K562 (cell line): Measurements from ENCODE around the gene USP10. TPM values are rescaled to one million over a fixed set of nuclear protein-coding genes. Genes with fewer than 3 reads are reported as not detected.

Experiments used
- ATAC-seq: fragments of 200-7000 bp; cut with Tn5 transposase; 3 replicates; pipeline ENCODE4 v1.9.1; 2020; ENCODE audit warnings: moderate library complexity
- BruUV-seq: library from RNA; stranded (reverse); fragments of 400-500 nt; replicated peaks from 2 replicates; lab custom pipeline; 2021; lab: Mats Ljungman, UMichigan
- CTCF ChIA-PET: fragments of 300-600 bp; formaldehyde crosslinking; extraction: SDS; loops from one replicate; lab custom pipeline; 2021; ENCODE audit warnings: low intra/inter-chr PET ratio; lab: Yijun Ruan, JAX
- POLR2A ChIA-PET: fragments of 300-600, 350-650 bp; sonication (Branson Sonifier 250); formaldehyde crosslinking; extraction: SDS; loops from one replicate; lab custom pipeline; 2021; ENCODE audit warnings: antibody characterized with exemption, inconsistent platforms; lab: Yijun Ruan, JAX
- DNase-seq, 4 experiments: peaks; one replicate each; pipeline versions ENCODE4 v3.0.0 to v3.0.0-alpha.2; 2011 to 2018; ENCODE audit warnings: low spot score in 3 of 4, mixed read lengths in 3 of 4; ENCODE audit errors: extremely low read depth in 1 of 4
- FAIRE-seq: peaks from 2 replicates; lab custom pipeline; 2011; peaks lifted over from hg19 to GRCh38; lab: Jason Lieb, UNC
- H2AFZ ChIP-seq: 2 replicates; pipeline ENCODE4 v1.6.0; 2011; ENCODE audit warnings: low read depth, low read length, control low read depth, inconsistent platforms
- H3K27ac ChIP-seq: fragments of 200-600 bp; 3 replicates; pipeline ENCODE4 v1.8.0; 2011; ENCODE audit warnings: low read depth, mild to moderate bottlenecking, control low read depth, inconsistent platforms, low read length, moderate library complexity, mixed read lengths; ENCODE audit errors: extremely low read depth
- H3K27me3 ChIP-seq, 2 experiments: fragments of 300-600 bp in 1 of 2; 2 replicates in 1 of 2; 3 replicates in 1 of 2; pipeline versions ENCODE4 v1.6.0 to v1.8.0; 2011; ENCODE audit warnings: inconsistent platforms in 2 of 2, low read length in 2 of 2, mild to moderate bottlenecking in 1 of 2, mixed read lengths in 1 of 2, moderate library complexity in 1 of 2; ENCODE audit not compliant: control insufficient read depth in 2 of 2, insufficient read depth in 2 of 2
- H3K36me3 ChIP-seq: fragments of 300-600 bp; 3 replicates; pipeline ENCODE4 v1.8.0; 2011; ENCODE audit warnings: mild to moderate bottlenecking, low read length, inconsistent platforms; ENCODE audit not compliant: control insufficient read depth, insufficient read depth
- H3K4me1 ChIP-seq, 2 experiments: fragments of 200-600 bp in 1 of 2; replicated peaks in 1 of 2; 2 replicates in 1 of 2; 3 replicates in 1 of 2; pipeline versions ENCODE4 v1.5.1 to v1.8.0; 2011; ENCODE audit warnings: inconsistent platforms in 2 of 2, low read length in 2 of 2, mild to moderate bottlenecking in 1 of 2, mixed read lengths in 1 of 2, moderate library complexity in 1 of 2; ENCODE audit not compliant: control insufficient read depth in 2 of 2, insufficient read depth in 2 of 2
- H3K4me2 ChIP-seq: 2 replicates; pipeline ENCODE4 v1.6.1; 2011; ENCODE audit warnings: low read length, control low read depth, inconsistent platforms, mixed read lengths; ENCODE audit not compliant: insufficient read depth
- H3K4me3 ChIP-seq: fragments of 200-600 bp; sonication (generic), shearing (Covaris generic); 2 replicates; pipeline ENCODE4 v1.5.1; 2016; ENCODE audit warnings: control low read depth, inconsistent platforms
- H3K79me2 ChIP-seq: fragments of 200-600 bp; 3 replicates; pipeline ENCODE4 v1.8.0; 2011; ENCODE audit warnings: low read length, inconsistent platforms; ENCODE audit not compliant: control insufficient read depth, insufficient read depth
- H3K9ac ChIP-seq, 2 experiments: 2 replicates each; pipeline versions ENCODE4 v1.6.0 to v1.6.1; 2011; ENCODE audit warnings: low read depth in 2 of 2, low read length in 2 of 2, control low read depth in 1 of 2, inconsistent platforms in 1 of 2, mild to moderate bottlenecking in 1 of 2, mixed read lengths in 1 of 2; ENCODE audit not compliant: insufficient read depth in 1 of 2
- H3K9me1 ChIP-seq: one replicate; pipeline ENCODE4 v1.6.0; 2011; ENCODE audit warnings: inconsistent platforms, mild to moderate bottlenecking, low read length, moderate library complexity; ENCODE audit not compliant: control insufficient read depth, insufficient read depth
- H3K9me3 ChIP-seq: replicated peaks from 2 replicates; pipeline ENCODE4 v1.5.1; 2011; ENCODE audit warnings: low read depth, low read length, inconsistent platforms; ENCODE audit not compliant: control insufficient read depth, insufficient read depth
- H4K20me1 ChIP-seq: replicated peaks from 2 replicates; pipeline ENCODE4 v1.6.1; 2011; ENCODE audit warnings: low read length, inconsistent platforms, mixed read lengths; ENCODE audit not compliant: control insufficient read depth, insufficient read depth
- SIX5 ChIP-seq, 2 experiments: IDR thresholded peaks; 2 replicates each; pipeline ENCODE4 v1.6.1; 2011; ENCODE audit warnings: low read length in 2 of 2, borderline replicate concordance in 1 of 2, low read depth in 1 of 2, mild to moderate bottlenecking in 1 of 2, moderate library complexity in 1 of 2; ENCODE audit not compliant: insufficient read depth in 1 of 2
- THRAP3 ChIP-seq: fragments of 450-650 bp; IDR thresholded peaks from 2 replicates; pipeline ENCODE4 v1.6.1; 2016; ENCODE audit warnings: mild to moderate bottlenecking, inconsistent platforms, borderline replicate concordance
- YBX1 ChIP-seq: fragments of 450-650 bp; IDR thresholded peaks from 2 replicates; pipeline ENCODE4 v1.7.1; 2016; ENCODE audit warnings: mild to moderate bottlenecking
- ZNF146 ChIP-seq: IDR thresholded peaks from one replicate; pipeline ENCODE4 v1.6.1; 2018; ENCODE audit warnings: missing compliant biosample characterization; ENCODE audit not compliant: unreplicated experiment
- WGBS: fragments of 100-300 bp; shearing (Covaris generic); methylation state at CpG from one replicate; pipeline ENCODE4 v1.1.6; 2016; ENCODE audit warnings: low coverage, mixed read lengths; ENCODE audit not compliant: insufficient coverage; ENCODE audit errors: missing lambda C conversion rate; 5-methylcytosine and 5-hydroxymethylcytosine counted together
- in situ Hi-C: fragments of 300-500 bp; cut with MboI; formaldehyde crosslinking; loops from 4 replicates; pipeline ENCODE4 v1.15.0; 2018; ENCODE audit warnings: inconsistent platforms, mixed read lengths
- intact Hi-C: fragments of 100-400 bp; cut with micrococcal nuclease; formaldehyde crosslinking; loops from 2 replicates; pipeline ENCODE4 v1.14.2; 2022
- polyA plus RNA-seq, 8 experiments: library from polyadenylated mRNA; depleted of rRNA in 4 of 8; stranded (reverse) in 5 of 8; unstranded in 3 of 8; fragments of >200 nt; fragmentation: Nextera tagmentation in 2 of 8; fragmentation: Illumina TruSeq in 1 of 8; extraction: Ambion mirVana in 2 of 8; extraction: Trizol in 1 of 8; gene quantifications; 2 replicates each; pipeline versions ENCODE4 v1.2.1 to v1.2.3, GENCODE V29; 2011 to 2014; ENCODE audit warnings: inconsistent platforms in 1 of 8, missing spikeins in 1 of 8
- total RNA-seq, 7 experiments: library from RNA; depleted of rRNA in 6 of 7; stranded (reverse); fragments of >200 nt in 6 of 7; fragmentation: Illumina TruSeq in 2 of 7; extraction: Trizol in 2 of 7; gene quantifications; 2 replicates each; pipeline versions ENCODE4 v1.2.1 to v1.2.3, GENCODE V29; 2011 to 2021; ENCODE audit warnings: low replicate concordance in 1 of 7
- TF ChIP-seq, protein P1 (sequence below): fragments of 450-650 bp; IDR thresholded peaks from 2 replicates; pipeline ENCODE4 v1.6.1; 2016; ENCODE audit warnings: missing biosample characterization, missing genetic modification characterization
- TF ChIP-seq, protein P2 (sequence below): fragments of 450-650 bp; formaldehyde crosslinking; IDR thresholded peaks from 2 replicates; pipeline ENCODE4 v1.4.0; 2020; ENCODE audit warnings: mild to moderate bottlenecking
- TF ChIP-seq, protein P3 (sequence below): fragments of 200-800 bp; sonication (Bioruptor generic); IDR thresholded peaks from 2 replicates; pipeline ENCODE4 v1.6.1; 2016; ENCODE audit warnings: missing genetic modification characterization, missing compliant biosample characterization

Gene USP10
- total and polyA plus RNA-seq, 9 of the 15 experiments (the other 6 are each of a cell fraction or from before 2014, with no cell fraction given): 61.7 to 197 (median 116) TPM

DNA sequence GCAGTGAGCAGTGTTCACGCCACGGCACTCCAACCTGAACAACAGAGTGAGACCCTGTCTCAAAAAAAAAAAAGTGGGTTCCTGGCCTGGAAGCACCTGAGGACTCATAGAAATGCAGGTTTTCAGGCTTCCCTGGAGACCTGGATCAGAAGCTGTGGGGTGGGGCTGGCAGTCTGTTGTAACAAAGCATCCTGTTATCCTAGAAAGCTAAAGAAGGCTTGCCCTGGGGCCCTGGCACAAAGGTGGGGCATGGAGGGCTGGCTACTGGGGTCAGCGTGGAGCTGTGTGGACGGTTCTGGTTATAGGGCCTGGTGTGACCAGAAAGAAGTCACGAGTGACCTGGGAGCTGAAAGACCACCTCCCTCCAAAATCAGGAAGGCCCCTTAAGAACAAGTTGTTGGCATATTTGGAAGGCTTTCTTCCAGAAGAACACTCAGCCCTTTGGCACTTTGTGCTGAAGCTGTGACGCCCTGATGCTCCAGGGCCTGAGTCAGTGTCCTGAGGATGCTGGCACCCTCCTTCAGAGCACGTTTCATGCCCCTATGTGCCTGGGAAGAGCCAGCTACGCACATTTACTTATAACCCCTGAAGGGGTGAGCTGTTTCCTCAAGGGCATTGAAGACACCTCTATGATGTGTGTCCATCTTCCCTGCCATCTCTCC is 126.2 kb downstream of the USP10 start:
- Histone ChIP-seq H3K79me2 (no peaks in the 10 kb centered on the region), H2AFZ (no peak overlapping the region), H4K20me1 (peaks cover 6% of the 10 kb centered on the region; the same call in 1 of the 2 replicates), H3K4me2 (no peak overlapping the region), H3K27me3 (peaks cover 54 to 72% of the 10 kb centered on the region in 2 experiments), H3K36me3 (no peaks in the 10 kb centered on the region), H3K4me1 (no peaks in the 10 kb centered on the region), H3K9me1 (no peaks in the 10 kb centered on the region), H3K4me3 (no peak overlapping the region), H3K27ac (no peak overlapping the region), H3K9me3 (no peaks in the 10 kb centered on the region), H3K9ac (no peak overlapping the region)
- intact Hi-C loops (no loop called here), in situ Hi-C loops (no loop called here)
- BruUV-seq: no TSS peak
- no peak for ATAC-seq
- DNase-seq: no peak
- no peak for FAIRE-seq
- 18% methylated on average over 8 of the region's 8 CpGs for WGBS
- POLR2A ChIA-PET: interaction anchor here (1.1 kb wide), 1 partner anchor 88 kb away, joined by 3 read pairs; no protein-coding TSS in a partner anchor
- TF ChIP-seq YBX1 (no peak), THRAP3 (no peak), SIX5 (IDR thresholded peaks at IDR 0.05; ENCODE audit: borderline replicate concordance in 1 of 2, insufficient read depth in 1 of 2, low read depth in 1 of 2, low read length in 2 of 2) (no peak), ZNF146 (CRISPR knock-in tag) (no peak)
- TF ChIP-seq, protein P1, sequence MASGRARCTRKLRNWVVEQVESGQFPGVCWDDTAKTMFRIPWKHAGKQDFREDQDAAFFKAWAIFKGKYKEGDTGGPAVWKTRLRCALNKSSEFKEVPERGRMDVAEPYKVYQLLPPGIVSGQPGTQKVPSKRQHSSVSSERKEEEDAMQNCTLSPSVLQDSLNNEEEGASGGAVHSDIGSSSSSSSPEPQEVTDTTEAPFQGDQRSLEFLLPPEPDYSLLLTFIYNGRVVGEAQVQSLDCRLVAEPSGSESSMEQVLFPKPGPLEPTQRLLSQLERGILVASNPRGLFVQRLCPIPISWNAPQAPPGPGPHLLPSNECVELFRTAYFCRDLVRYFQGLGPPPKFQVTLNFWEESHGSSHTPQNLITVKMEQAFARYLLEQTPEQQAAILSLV: no peak
- TF ChIP-seq, protein P2, sequence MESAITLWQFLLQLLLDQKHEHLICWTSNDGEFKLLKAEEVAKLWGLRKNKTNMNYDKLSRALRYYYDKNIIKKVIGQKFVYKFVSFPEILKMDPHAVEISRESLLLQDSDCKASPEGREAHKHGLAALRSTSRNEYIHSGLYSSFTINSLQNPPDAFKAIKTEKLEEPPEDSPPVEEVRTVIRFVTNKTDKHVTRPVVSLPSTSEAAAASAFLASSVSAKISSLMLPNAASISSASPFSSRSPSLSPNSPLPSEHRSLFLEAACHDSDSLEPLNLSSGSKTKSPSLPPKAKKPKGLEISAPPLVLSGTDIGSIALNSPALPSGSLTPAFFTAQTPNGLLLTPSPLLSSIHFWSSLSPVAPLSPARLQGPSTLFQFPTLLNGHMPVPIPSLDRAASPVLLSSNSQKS (CRISPR knock-in tag): no peak
- TF ChIP-seq, protein P3, sequence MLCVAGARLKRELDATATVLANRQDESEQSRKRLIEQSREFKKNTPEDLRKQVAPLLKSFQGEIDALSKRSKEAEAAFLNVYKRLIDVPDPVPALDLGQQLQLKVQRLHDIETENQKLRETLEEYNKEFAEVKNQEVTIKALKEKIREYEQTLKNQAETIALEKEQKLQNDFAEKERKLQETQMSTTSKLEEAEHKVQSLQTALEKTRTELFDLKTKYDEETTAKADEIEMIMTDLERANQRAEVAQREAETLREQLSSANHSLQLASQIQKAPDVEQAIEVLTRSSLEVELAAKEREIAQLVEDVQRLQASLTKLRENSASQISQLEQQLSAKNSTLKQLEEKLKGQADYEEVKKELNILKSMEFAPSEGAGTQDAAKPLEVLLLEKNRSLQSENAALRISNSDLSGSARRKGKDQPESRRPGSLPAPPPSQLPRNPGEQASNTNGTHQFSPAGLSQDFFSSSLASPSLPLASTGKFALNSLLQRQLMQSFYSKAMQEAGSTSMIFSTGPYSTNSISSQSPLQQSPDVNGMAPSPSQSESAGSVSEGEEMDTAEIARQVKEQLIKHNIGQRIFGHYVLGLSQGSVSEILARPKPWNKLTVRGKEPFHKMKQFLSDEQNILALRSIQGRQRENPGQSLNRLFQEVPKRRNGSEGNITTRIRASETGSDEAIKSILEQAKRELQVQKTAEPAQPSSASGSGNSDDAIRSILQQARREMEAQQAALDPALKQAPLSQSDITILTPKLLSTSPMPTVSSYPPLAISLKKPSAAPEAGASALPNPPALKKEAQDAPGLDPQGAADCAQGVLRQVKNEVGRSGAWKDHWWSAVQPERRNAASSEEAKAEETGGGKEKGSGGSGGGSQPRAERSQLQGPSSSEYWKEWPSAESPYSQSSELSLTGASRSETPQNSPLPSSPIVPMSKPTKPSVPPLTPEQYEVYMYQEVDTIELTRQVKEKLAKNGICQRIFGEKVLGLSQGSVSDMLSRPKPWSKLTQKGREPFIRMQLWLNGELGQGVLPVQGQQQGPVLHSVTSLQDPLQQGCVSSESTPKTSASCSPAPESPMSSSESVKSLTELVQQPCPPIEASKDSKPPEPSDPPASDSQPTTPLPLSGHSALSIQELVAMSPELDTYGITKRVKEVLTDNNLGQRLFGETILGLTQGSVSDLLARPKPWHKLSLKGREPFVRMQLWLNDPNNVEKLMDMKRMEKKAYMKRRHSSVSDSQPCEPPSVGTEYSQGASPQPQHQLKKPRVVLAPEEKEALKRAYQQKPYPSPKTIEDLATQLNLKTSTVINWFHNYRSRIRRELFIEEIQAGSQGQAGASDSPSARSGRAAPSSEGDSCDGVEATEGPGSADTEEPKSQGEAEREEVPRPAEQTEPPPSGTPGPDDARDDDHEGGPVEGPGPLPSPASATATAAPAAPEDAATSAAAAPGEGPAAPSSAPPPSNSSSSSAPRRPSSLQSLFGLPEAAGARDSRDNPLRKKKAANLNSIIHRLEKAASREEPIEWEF (CRISPR knock-in tag): no peak
- CTCF ChIA-PET: no interaction called here
